NT2/D1 (cell line): ENCODE measurements around the gene EPHB6.

Source experiments
- YY1 ChIP-seq: IDR thresholded peaks from 2 replicates; pipeline ENCODE4 v1.6.1; 2011; ENCODE audit not compliant: insufficient read length, insufficient read depth
- ZNF274 ChIP-seq: IDR thresholded peaks from 2 replicates; pipeline ENCODE4 v1.6.1; 2011; ENCODE audit warnings: mild to moderate bottlenecking, low read depth, low read length

DNA sequence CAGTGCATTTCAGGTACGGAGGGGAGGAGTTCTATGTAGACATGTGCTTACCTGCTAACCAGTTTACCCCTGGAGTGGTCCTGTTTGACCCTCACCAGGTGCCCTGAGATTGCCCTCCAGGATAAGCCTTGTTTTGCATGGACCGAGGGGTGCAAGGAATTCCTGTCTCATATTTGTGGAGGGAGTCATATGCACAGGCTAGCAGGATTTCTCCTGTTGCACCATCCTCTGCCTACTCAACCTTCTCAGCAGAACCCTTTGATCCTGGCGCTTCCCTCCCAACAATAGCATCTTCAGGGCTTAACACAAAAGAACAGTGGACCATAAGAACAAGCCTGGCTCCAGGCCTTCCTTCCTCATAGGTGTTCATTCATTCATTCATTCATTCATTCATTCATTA lies 23.4 kb downstream of the EPHB6 start:
- TF ChIP-seq ZNF274: no peak
- no peak for TF ChIP-seq YY1
